Heart left ventricle (tissue), 13 donors: ENCODE results near the gene KRTAP20-1.

Source experiments
- CTCF ChIP-seq, 12 donors: fragments of 200-600 bp; sonication (generic) in 4 of 12; IDR thresholded peaks; one replicate each; pipeline versions ENCODE4 v1.5.0 to v1.8.0; 2018 to 2022; ENCODE audit warnings: antibody characterized with exemption in 12 of 12, mild to moderate bottlenecking in 5 of 12
- POLR2A ChIP-seq, 2 donors: fragments of 450-650 bp; IDR thresholded peaks; one replicate each; pipeline ENCODE4 v1.6.1; 2017; ENCODE audit warnings: antibody characterized with exemption in 2 of 2, mild to moderate bottlenecking in 2 of 2, moderate library complexity in 2 of 2
- donor health status: ischemic (EF 13 %, LVEDD 7.1; RV severe dilation, severe dysfunction).
- donor health status: DM: no; HTN: yes; CAD: no.
- donor health status: DM: no; HTN: no; CAD: no.
- donor health status: ischemic (EF 25% LVEDD 6.9; RV normal size, moderate dysfunction).
- donor health status: ischemic (EF 25% LVEDD 5.7; RV mildly dilated, moderate dysfunction).
- donor health status: ischemic (EF 35%, LVEDD 5.7; RV mildly dilated, moderate dysfunction).
- donor health status: nonischemic (EF 11% LVEDD 7.7; RV severe dilation, severe dysfunction).
- donor health status: DM: yes; HTN: yes; CAD: no.
- donor health status: PGD.
- donor health status: ischemic (EF 29% LVEDD 5.4; RV normal size, mild dysfunction).
- donor health status: nonischemic (EF 23%, LVEDD 6.1; RV moderate dilation, normal function).

- TF ChIP-seq CTCF (IDR thresholded peaks at IDR 0.05), result no peak
- TF ChIP-seq POLR2A (IDR thresholded peaks at IDR 0.05), result no peak
Observed at GRCh38 chr21:30620522-30620921, 4.3 kb downstream of the KRTAP20-1 start, which contains the start of gene KRTAP20-4.
